ENCODE measurements around the gene LYG2.
"Not testable (repeated sequence)": the region's sequence is repeated elsewhere in the genome, so short reads cannot be mapped to it uniquely, and the experiment has no call there.

The LYG2 gene

DNA sequence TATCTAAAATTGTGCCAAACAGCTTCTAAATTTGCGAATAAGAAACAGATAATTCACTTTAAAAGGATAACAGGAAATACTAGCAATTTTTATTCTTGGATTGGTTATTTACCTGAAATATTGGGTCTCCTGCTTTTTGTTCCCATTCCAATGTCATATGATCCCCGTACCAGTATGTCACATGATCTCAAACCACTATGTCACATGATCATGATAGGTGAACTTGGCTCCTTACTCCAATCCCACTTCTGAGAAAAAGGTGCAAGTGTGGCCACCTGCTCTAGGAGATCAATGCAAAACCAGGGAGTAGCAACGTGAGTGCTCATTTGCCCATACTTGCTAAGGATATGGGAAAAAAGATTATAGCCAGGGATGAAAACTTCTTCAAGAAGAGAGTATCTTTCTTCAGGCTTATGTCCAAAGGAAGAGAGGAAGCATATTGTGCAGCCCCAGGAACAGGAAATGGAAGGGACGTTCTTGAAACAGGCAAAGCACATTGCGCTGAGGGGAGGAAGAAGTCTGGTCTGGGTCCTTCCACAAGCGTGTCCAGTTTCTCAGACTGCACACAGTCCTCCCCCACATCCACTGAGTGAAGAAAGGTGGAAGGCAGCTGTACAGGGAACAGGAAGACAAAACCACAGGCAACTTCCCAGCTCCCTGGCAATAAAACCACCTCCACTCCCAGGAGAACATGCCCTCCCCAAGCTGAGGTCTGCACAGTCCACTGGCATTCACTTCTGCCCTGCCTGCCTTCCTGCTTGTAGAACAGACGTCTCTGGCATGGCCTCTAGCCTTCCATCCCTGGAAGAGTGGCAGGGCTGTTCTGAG is at the start of gene LYG2:
Gene LYG2, minus strand, starts transcription at position 176 of the 828 bp plus-strand sequence. CDS start 1,406 bp downstream, outside the sequence.
- DNase-seq, result no peak

- not testable (repeated sequence) for DNase-seq
Measured at GRCh38 chr2:99301097-99301496, 45.6 kb upstream of the LYG2 start, which contains the start of gene LYG1. LYG1 (minus strand) TSS chr2:99301197; CDS start chr2:99295670, 5,527 bp downstream.

DNA sequence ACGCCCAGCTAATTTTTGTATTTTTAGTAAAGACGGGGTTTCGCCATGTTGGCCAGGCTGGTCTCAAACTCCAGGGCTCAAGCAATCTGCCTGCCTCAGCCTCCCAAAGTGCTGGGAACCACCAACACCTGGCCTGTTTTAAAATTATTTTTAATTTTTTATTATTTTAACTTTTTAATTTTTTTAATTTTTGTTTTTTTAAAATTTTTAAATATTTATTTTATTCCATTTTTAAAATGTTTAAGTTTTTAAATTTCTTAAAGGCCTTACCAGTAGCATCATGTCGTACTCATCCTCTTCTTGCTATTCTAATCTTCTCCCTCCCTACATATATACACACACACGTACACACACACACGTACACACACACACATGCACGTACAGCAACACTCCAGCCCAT is 44.1 kb upstream of the LYG2 start:
- DNase-seq, result no peak

DNA sequence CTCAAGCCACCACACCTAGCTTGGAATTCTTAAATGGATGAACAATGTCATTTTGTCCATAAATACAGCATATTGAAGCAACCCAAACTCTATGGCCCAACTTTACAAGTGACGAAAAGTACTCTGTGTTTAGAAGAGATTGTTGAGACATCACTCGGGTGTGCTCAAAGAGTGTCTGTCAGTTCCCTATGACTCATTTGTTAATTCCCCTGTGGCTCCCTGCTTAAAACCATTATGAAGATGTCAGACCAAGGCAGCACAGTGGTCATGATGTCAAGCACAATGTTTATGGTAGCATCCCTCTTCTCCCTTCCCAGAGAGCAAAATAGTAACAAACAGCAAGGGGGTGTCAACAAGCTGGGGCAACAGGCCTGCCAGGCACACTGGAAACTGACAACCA is 42.5 kb upstream of the LYG2 start:
- DNase-seq, result no peak

- DNase-seq, result no peak
Measured at GRCh38 chr2:99285526-99285925, 30.1 kb upstream of the LYG2 start.

DNA sequence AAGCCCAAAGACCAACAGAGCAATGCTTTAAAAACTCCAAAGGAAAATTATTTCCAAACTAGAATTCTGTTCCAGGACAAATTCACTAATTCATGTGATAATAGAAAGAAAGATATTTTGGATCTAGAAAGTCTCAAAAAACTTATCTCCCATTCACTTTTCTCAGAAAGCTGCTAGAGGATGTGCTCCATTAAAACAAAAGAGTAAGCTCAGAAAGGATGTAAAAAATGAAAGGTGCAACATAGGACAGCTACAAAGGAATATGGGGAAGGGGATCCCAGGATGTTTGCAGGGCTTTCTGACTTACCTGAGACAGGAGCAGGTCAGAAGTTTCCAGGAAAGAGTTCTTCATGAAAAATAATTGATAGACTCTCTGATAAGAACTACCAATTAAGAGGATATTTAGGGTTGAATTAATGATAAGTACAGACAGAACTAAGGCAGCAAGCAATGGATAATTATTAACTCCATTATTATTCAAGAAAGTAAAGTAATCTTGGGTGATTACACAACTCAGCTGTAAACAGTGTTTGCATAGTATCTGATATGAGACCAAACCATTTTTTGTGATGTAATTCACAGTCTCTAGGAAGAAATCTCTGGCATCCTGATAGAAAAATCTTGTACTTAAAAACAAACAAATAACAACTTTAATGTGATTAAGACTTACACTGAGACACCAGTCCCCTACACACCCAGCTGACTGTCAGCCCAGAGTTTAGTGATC is 24.7 kb upstream of the LYG2 start:
- no peak for DNase-seq

- no peak for DNase-seq
Measured at GRCh38 chr2:99278793-99279291, 23.4 kb upstream of the LYG2 start.

DNA sequence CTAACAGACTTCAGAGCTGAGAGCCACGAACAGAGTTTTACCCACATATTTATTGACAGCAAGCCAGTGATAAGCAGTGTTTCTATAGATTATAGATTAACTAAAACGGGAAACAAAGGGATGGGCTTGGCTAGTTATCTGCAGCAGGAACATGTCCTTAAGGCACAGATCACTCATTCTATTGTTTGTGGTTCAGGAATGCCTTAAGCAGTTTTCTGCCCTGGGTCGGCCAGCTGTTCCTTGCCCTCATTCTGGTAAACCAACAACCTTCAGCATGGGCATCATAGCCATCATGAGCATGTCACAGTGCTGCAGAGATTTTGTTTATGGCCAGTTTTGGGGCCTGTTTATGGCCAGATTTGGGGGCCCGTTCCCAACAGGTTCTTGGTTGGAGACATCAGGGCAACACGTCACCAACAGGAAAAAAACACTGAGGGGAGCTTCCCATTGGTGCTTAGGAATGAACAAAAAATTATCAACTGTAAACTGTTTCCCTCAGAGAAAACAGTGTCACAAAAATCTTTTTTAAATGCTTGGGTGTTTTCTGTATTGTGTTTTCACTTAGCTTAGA is 22.8 kb upstream of the LYG2 start:
- not testable (repeated sequence) for DNase-seq

GRCh38 chr2:99275882-99276281 is 20.4 kb upstream of the LYG2 start:
- no peak for DNase-seq

- no peak for DNase-seq
Measured at GRCh38 chr2:99261242-99261641, 5.8 kb upstream of the LYG2 start.

DNA sequence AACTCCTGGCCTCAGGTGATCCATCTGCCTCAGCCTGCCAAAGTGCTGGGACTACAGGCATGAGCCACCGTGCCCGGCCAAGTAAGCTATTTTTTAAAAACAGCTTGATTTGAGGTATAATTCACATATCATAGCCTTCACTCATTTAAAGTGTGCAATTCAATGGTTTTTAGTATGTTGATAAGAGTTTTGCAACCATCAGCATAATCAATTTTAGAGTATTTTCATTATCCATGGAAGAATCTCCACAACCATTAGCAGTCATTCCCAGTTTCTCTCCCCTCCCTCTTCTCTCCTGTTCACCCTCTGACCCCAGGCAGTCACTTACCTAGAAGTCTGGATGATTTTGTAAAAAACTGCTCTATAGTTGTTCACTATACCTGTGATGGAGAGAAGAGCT is 4.7 kb upstream of the LYG2 start:
- DNase-seq, result no peak

- DNase-seq, result no peak
Measured at GRCh38 chr2:99259465-99259864, 4.0 kb upstream of the LYG2 start.

- no peak for DNase-seq
Measured at GRCh38 chr2:99256677-99257076, 1.2 kb upstream of the LYG2 start.

GRCh38 chr2:99249951-99250350 is 5.5 kb downstream of the LYG2 start:
- no peak for DNase-seq

- no peak for DNase-seq
Measured at GRCh38 chr2:99242151-99242550, 13.3 kb downstream of the LYG2 start.

DNA sequence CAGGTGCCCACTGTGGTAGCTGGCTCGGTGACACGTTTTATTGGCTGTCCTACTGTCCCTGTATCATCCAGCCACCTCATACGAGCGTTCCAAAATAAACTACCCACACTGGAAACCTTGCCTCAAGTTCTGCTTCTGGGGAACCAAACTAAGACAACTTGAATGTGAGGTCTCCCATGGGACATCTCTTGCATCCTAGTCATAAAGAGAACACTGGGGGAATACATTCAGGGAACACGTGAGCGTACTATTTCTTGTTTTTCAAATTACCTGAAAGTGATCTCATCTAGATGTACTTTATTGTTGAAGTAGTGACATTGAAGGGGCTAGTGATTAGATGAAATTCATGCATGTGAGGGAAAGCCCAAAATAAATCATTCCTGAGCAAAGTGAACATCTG is 15.0 kb downstream of the LYG2 start:
- DNase-seq, result no peak

- no peak for DNase-seq
Measured at GRCh38 chr2:99238599-99238998, 16.9 kb downstream of the LYG2 start.

DNA sequence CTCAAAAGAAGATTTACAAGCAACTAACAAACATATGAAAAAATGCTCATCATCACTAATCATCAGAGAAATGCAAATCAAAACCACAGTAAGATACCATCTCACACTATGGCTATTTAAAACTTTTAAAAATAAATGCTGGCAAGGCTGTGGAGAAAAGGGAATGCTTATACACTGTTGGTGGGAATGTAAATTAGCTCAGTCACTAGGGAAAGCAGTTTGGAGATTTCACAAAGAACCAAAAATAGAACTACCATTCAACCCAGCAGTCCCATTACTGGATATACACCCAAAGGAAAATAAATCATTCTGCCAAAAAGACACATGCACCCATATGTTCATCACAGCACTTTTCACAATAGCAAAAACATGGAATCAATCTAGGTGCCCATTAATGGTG is 22.3 kb downstream of the LYG2 start:
- DNase-seq, result not testable (repeated sequence)

DNA sequence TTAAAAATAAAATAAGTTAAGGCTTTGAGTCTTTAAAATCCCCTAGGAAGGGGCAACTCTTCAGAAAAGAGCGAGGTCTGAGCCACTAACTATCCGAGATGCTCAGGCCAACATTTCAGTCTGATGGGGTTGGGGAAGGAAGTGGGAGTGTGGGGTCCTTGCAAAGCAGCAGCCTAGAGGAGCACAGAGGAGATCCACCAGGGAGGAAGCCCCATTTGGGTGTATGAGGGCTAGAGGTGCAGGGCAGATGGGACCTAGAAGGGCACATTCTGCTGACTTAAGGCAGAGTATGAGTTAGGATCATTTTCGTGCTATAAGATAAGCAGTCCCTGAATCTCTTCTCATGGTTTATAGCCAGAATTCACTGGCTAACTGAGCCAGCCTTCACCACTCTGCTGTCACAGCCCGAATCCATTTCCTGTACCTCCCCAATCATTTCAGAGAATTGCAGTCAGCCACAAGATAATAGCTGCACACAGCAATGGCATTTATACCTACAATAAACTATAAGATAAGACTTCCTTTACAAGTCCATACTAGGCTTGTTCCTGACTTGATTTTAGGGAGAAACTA is 37.5 kb downstream of the LYG2 start:
- no peak for DNase-seq

- DNase-seq, result no peak
Measured at GRCh38 chr2:99216096-99216495, 39.4 kb downstream of the LYG2 start.

DNA sequence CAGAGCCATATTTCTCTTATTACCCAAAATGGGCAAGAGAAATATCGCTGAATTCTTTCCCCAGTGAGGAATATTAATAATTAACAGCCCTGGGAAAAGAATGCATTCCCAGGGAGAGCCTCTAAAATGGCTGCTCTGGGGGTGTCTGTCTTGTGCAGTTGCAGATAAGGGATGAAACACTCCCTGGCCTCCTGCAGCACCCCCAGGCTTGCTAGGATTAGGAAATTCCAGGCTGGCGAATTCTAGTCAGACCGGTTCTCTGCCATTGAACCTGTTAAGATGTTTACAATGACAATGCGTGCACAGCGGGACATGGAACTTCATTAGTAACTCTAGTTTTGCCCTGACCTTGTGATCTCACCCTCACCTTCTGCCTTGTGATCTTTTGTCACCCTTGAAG is 50.0 kb downstream of the LYG2 start:
- DNase-seq, result no peak

- no peak for DNase-seq
Measured at GRCh38 chr2:99201959-99202678, 53.3 kb downstream of the LYG2 start.

Measured in NCI-H187 treated with DMSO at 0.1 percent for 48 hours (cell line).